HepG2 (cell line): ENCODE measurements around the gene GALNT12. TPM values are rescaled to one million over a fixed set of nuclear protein-coding genes. Genes with fewer than 3 reads are reported as not detected.

Source experiments
- ATAC-seq: fragments of 200-7000 bp; cut with Tn5 transposase; 3 replicates; pipeline ENCODE4 v1.9.1; 2020; ENCODE audit warnings: mild to moderate bottlenecking, moderate library complexity
- BruUV-seq: library from RNA; stranded (reverse); fragments of 400-500 nt; replicated peaks from 2 replicates; lab custom pipeline; 2021; lab: Mats Ljungman, UMichigan
- CTCF ChIA-PET: fragments of 300-600 bp; formaldehyde crosslinking; extraction: SDS; loops from one replicate; lab custom pipeline; 2021; ENCODE audit warnings: low total read pairs, inconsistent platforms, low intra/inter-chr PET ratio; lab: Yijun Ruan, JAX
- POLR2A ChIA-PET: fragments of 350-600 bp; sonication (Branson Sonifier 250); formaldehyde crosslinking; loops from one replicate; lab custom pipeline; 2020; ENCODE audit warnings: antibody characterized with exemption, inconsistent platforms; lab: Yijun Ruan, JAX
- DNase-seq: peaks from one replicate; pipeline ENCODE4 v3.0.0-alpha.2; 2015; ENCODE audit warnings: low spot score
- FAIRE-seq: peaks from 3 replicates; lab custom pipeline; 2011; peaks lifted over from hg19 to GRCh38; lab: Jason Lieb, UNC
- H2AFZ ChIP-seq: one replicate; pipeline ENCODE4 v1.6.1; 2011; ENCODE audit warnings: low read length, inconsistent platforms
- H3K27ac ChIP-seq: fragments of 300-600 bp; 3 replicates; pipeline ENCODE4 v1.8.0; 2011; ENCODE audit warnings: mixed run types, mild to moderate bottlenecking, mixed read lengths, low read length, inconsistent platforms; ENCODE audit not compliant: insufficient read depth; ENCODE audit errors: extremely low read length
- H3K27me3 ChIP-seq, 2 experiments: fragments of 200-600 bp in 1 of 2; 2 replicates in 1 of 2; 3 replicates in 1 of 2; pipeline versions ENCODE4 v1.6.0 to v1.8.0; 2011; ENCODE audit warnings: low read length in 2 of 2, mild to moderate bottlenecking in 2 of 2, moderate library complexity in 2 of 2, inconsistent platforms in 1 of 2; ENCODE audit not compliant: insufficient read depth in 2 of 2, control insufficient read depth in 1 of 2
- H3K36me3 ChIP-seq, 2 experiments: fragments of 200-600 bp in 1 of 2; replicated peaks in 1 of 2; 2 replicates in 1 of 2; 3 replicates in 1 of 2; pipeline versions ENCODE4 v1.5.1 to v1.8.0; 2011; ENCODE audit warnings: low read length in 2 of 2, inconsistent platforms in 1 of 2; ENCODE audit not compliant: insufficient read depth in 2 of 2, control insufficient read depth in 1 of 2
- H3K4me1 ChIP-seq: 2 replicates; pipeline ENCODE4 v1.5.1; 2012; ENCODE audit warnings: low read length, inconsistent platforms; ENCODE audit not compliant: insufficient read depth
- H3K4me2 ChIP-seq: 2 replicates; pipeline ENCODE4 v1.6.0; 2011; ENCODE audit warnings: low read depth, low read length, inconsistent platforms
- H3K4me3 ChIP-seq, 3 experiments: fragments of 200-600 bp in 1 of 3; sonication (generic), shearing (Covaris generic) in 1 of 3; replicated peaks in 1 of 3; 2 replicates each; pipeline ENCODE4 v1.5.1; 2011 to 2016; ENCODE audit warnings: low read length in 3 of 3, inconsistent platforms in 2 of 3, low read depth in 2 of 3, mild to moderate bottlenecking in 2 of 3, control low read depth in 1 of 3, mixed read lengths in 1 of 3; ENCODE audit not compliant: insufficient read depth in 1 of 3
- H3K79me2 ChIP-seq: one replicate; pipeline ENCODE4 v1.6.1; 2011; ENCODE audit warnings: low read length, inconsistent platforms; ENCODE audit not compliant: insufficient read depth
- H3K9ac ChIP-seq: 2 replicates; pipeline ENCODE4 v1.6.0; 2011; ENCODE audit warnings: mild to moderate bottlenecking, low read depth, low read length, inconsistent platforms; ENCODE audit not compliant: insufficient read depth
- H3K9me3 ChIP-seq: 2 replicates; pipeline ENCODE4 v1.5.1; 2012; ENCODE audit warnings: mild to moderate bottlenecking, low read length
- H4K20me1 ChIP-seq: 2 replicates; pipeline ENCODE4 v1.6.0; 2011; ENCODE audit warnings: inconsistent platforms, mild to moderate bottlenecking, low read length, moderate library complexity; ENCODE audit not compliant: insufficient read depth
- SMAD1 ChIP-seq: sonication (generic); formaldehyde crosslinking; IDR thresholded peaks from 2 replicates; pipeline ENCODE4 v1.4.0; 2020; ENCODE audit warnings: missing genetic modification reagents, low read depth, mild to moderate bottlenecking, borderline replicate concordance
- TSC22D2 ChIP-seq: sonication (generic); formaldehyde crosslinking; IDR thresholded peaks from 2 replicates; pipeline ENCODE4 v1.5.1; 2020; ENCODE audit warnings: missing genetic modification reagents, mild to moderate bottlenecking, borderline replicate concordance
- ZC3H4 ChIP-seq: sonication (generic); formaldehyde crosslinking; IDR thresholded peaks from 2 replicates; pipeline ENCODE4 v1.4.0; 2020; ENCODE audit warnings: missing genetic modification reagents, borderline replicate concordance
- ZNF329 ChIP-seq: sonication (generic); formaldehyde crosslinking; IDR thresholded peaks from 2 replicates; pipeline ENCODE4 v1.9.0; 2021; ENCODE audit warnings: low read depth, mild to moderate bottlenecking, missing genetic modification reagents
- ZNF569 ChIP-seq: sonication (generic); formaldehyde crosslinking; IDR thresholded peaks from 2 replicates; pipeline ENCODE4 v1.5.0; 2020; ENCODE audit warnings: mild to moderate bottlenecking, missing genetic modification reagents, moderate library complexity, borderline replicate concordance
- WGBS: methylation state at CpG from one replicate; pipeline ENCODE4 v1.1.6; 2017; ENCODE audit warnings: low lambda C conversion rate; 5-methylcytosine and 5-hydroxymethylcytosine counted together
- in situ Hi-C: cut with HindIII; loops from 2 replicates; pipeline ENCODE4 v1.10.0; 2017; ENCODE audit warnings: low pct_unique_long_range_greater_than_20kb; ENCODE audit not compliant: extremely low pct_ligation_motif_present
- intact Hi-C: fragments of 100-400 bp; cut with micrococcal nuclease; formaldehyde crosslinking; loops from one replicate; pipeline ENCODE4 v1.10.0; 2022; ENCODE audit not compliant: unreplicated experiment
- polyA plus RNA-seq, 8 experiments: library from polyadenylated mRNA; depleted of rRNA in 3 of 8; stranded (reverse) in 7 of 8; unstranded in 1 of 8; fragments of >200 nt; fragmentation: Illumina TruSeq in 4 of 8; extraction: Trizol in 4 of 8; gene quantifications; 2 replicates each; pipeline versions ENCODE4 v1.2.1 to v1.2.3, GENCODE V29; 2011 to 2016; ENCODE audit warnings: low read depth in 4 of 8, missing spikeins in 1 of 8, mixed read lengths in 1 of 8; ENCODE audit not compliant: insufficient read depth in 1 of 8
- total RNA-seq, 5 experiments: library from RNA; depleted of rRNA; stranded (reverse); fragments of >200 nt; fragmentation: Illumina TruSeq; extraction: Trizol; gene quantifications; 2 replicates each; pipeline ENCODE4 v1.2.3, GENCODE V29; 2016; ENCODE audit warnings: low read depth in 1 of 5
- TF ChIP-seq, protein P1 (sequence below): sonication (generic); formaldehyde crosslinking; IDR thresholded peaks from 2 replicates; pipeline ENCODE4 v1.4.0; 2020; ENCODE audit warnings: mild to moderate bottlenecking, low read depth, missing genetic modification reagents
- TF ChIP-seq, protein P2 (sequence below): sonication (generic); formaldehyde crosslinking; IDR thresholded peaks from 2 replicates; pipeline ENCODE4 v1.5.0; 2020; ENCODE audit warnings: mild to moderate bottlenecking, missing genetic modification reagents

The GALNT12 gene
- total and polyA plus RNA-seq, 2 of the 13 experiments (the other 11 are each of a cell fraction or from before 2014, with no cell fraction given): 0.07 TPM; not detected in 1

DNA sequence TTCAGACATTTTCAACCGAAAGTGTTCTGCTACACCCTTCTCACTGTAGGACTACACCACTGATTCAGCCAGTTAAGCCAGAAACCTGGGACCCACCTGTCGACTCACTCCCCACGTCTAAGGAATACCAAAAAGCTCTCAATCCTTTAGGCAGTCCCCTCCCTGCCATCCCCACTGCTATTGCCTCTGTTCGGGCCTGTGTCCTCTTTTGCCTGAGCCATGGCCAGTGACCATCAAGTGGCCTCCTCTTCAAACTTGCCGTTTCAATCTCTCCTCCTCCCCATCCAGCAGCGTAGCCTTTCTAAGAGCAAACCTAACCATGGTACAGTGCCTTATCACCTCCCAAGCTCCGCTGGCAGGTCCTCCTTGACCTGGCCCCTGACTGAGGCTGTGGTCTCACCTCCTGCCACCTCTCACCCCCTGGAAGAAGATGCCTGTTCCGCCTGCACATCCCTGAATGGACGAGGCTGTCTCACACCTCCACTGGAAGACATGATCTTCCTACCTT, 64.1 kb downstream of the GALNT12 start (continued):
- TF ChIP-seq, protein P1, sequence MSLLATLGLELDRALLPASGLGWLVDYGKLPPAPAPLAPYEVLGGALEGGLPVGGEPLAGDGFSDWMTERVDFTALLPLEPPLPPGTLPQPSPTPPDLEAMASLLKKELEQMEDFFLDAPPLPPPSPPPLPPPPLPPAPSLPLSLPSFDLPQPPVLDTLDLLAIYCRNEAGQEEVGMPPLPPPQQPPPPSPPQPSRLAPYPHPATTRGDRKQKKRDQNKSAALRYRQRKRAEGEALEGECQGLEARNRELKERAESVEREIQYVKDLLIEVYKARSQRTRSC: no peak
- TF ChIP-seq TSC22D2 (no peak), ZNF569 (no peak), SMAD1 (CRISPR knock-in tag) (no peak), ZC3H4 (no peak)

DNA sequence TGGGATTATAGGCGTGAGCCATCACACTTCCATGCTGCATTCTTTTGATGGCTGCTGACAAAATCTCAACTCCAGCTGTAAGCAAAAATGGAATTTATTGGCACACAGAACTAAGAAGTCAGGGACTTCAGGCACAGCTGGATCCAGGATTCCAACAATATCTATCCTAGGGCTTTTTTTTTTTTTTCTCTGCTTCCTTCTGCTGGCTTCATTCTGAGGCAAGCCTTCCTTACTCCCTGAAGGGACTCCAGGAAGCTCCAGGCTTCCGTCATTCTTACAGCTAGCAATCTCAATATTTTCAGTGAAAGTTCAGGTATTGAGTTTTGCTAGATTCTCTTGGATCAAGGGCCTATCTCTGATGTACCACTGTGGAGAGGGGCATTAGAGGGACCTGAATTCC, 66.1 kb downstream of the GALNT12 start:
- intact Hi-C loops: no loop called here
- no peaks in the 10 kb centered on the region for H4K20me1 ChIP-seq
- in situ Hi-C loops: no loop called here
- FAIRE-seq (no peak), DNase-seq (no peak), ATAC-seq (no peak)
- H3K4me3 ChIP-seq: no peak overlapping the region
- CTCF ChIA-PET: no interaction called here
- H3K36me3 ChIP-seq: no peaks in the 10 kb centered on the region
- H3K4me1 ChIP-seq: no peaks in the 10 kb centered on the region
- POLR2A ChIA-PET: no interaction called here
- H3K79me2 ChIP-seq: no peaks in the 10 kb centered on the region
- H2AFZ ChIP-seq: no peak overlapping the region
- 68% methylated on average over 2 of the region's 2 CpGs for WGBS
- H3K27me3 ChIP-seq: peaks cover 0 to 5% of the 10 kb centered on the region in 2 experiments; a peak in 2 of 5 replicates
- H3K9ac ChIP-seq: no peak overlapping the region
- no peak overlapping the region for H3K4me2 ChIP-seq
- BruUV-seq: no TSS peak
- no peaks in the 10 kb centered on the region for H3K9me3 ChIP-seq
- H3K27ac ChIP-seq: no peak overlapping the region
- TF ChIP-seq, protein P2, sequence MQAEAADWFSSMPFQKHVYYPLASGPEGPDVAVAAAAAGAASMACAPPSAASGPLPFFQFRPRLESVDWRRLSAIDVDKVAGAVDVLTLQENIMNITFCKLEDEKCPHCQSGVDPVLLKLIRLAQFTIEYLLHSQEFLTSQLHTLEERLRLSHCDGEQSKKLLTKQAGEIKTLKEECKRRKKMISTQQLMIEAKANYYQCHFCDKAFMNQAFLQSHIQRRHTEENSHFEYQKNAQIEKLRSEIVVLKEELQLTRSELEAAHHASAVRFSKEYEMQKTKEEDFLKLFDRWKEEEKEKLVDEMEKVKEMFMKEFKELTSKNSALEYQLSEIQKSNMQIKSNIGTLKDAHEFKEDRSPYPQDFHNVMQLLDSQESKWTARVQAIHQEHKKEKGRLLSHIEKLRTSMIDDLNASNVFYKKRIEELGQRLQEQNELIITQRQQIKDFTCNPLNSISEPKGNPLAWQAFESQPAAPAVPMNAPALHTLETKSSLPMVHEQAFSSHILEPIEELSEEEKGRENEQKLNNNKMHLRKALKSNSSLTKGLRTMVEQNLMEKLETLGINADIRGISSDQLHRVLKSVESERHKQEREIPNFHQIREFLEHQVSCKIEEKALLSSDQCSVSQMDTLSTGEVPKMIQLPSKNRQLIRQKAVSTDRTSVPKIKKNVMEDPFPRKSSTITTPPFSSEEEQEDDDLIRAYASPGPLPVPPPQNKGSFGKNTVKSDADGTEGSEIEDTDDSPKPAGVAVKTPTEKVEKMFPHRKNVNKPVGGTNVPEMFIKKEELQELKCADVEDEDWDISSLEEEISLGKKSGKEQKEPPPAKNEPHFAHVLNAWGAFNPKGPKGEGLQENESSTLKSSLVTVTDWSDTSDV (CRISPR knock-in tag): no peak
- 0 out of 2 replicates have a peak, but pooled peaks have one; percentile 22 for TF ChIP-seq ZNF329
